Esophagus muscularis mucosa (tissue), 4 donors: ENCODE results near the gene ATP8B3. TPM values are rescaled to one million over a fixed set of nuclear protein-coding genes. Genes with fewer than 3 reads are reported as not detected.

Experiments
- DNase-seq: peaks from one replicate; pipeline ENCODE4 v3.0.0-alpha.2; 2017; ENCODE audit errors: extremely low spot score
- H3K27ac ChIP-seq, 4 donors: fragments of 200-600 bp; sonication (generic); replicated peaks in 1 of 4; 1 replicate in 3 of 4; 2 replicates in 1 of 4; pipeline ENCODE4 v1.5.1; 2016 to 2019; ENCODE audit warnings: mild to moderate bottlenecking in 1 of 4
- H3K27me3 ChIP-seq, 4 donors: fragments of 200-600 bp; sonication (generic); one replicate each; pipeline versions ENCODE4 v1.5.1 to v1.6.0; 2016 to 2019
- H3K36me3 ChIP-seq, 4 donors: fragments of 200-600 bp; sonication (generic); one replicate each; pipeline ENCODE4 v1.5.1; 2016 to 2019
- H3K4me1 ChIP-seq, 4 donors: fragments of 200-600 bp; sonication (generic); one replicate each; pipeline ENCODE4 v1.5.1; 2016 to 2019
- H3K4me3 ChIP-seq, 4 donors: fragments of 200-600 bp; sonication (generic); 1 replicate in 2 of 4; 2 replicates in 2 of 4; pipeline ENCODE4 v1.5.1; 2016 to 2019; ENCODE audit warnings: mild to moderate bottlenecking in 4 of 4, moderate library complexity in 1 of 4
- H3K9me3 ChIP-seq, 4 donors: fragments of 200-600 bp; sonication (generic); 1 replicate in 3 of 4; 2 replicates in 1 of 4; pipeline ENCODE4 v1.5.1; 2016 to 2019
- EP300 ChIP-seq: sonication (generic); formaldehyde crosslinking; IDR thresholded peaks from one replicate; pipeline ENCODE4 v1.6.1; 2017; ENCODE audit warnings: antibody characterized with exemption
- POLR2A ChIP-seq: fragments of 450-650 bp; IDR thresholded peaks from one replicate; pipeline ENCODE4 v1.6.1; 2017; ENCODE audit warnings: antibody characterized with exemption, moderate library complexity, mild to moderate bottlenecking, low read depth
- POLR2AphosphoS5 ChIP-seq, 2 donors: sonication (generic); formaldehyde crosslinking; IDR thresholded peaks; one replicate each; pipeline ENCODE4 v1.6.1; 2017; ENCODE audit warnings: antibody characterized with exemption in 2 of 2
- WGBS: methylation state at CpG from one replicate; pipeline ENCODE4 v1.1.5; 2018; 5-methylcytosine and 5-hydroxymethylcytosine counted together
- intact Hi-C: fragments of 100-400 bp; cut with DNase I; formaldehyde crosslinking; loops from one replicate; pipeline ENCODE4 v1.15.1; 2023
- total RNA-seq, 4 donors: library from RNA; depleted of rRNA; stranded (reverse); fragments of >200 nt; gene quantifications; one replicate each; pipeline versions ENCODE4 v1.1.0 to v1.2.1, GENCODE V29; 2016
- TF ChIP-seq, protein P1 (sequence below), 3 experiments: fragments of 200-600 bp in 2 of 3; fragments of 450-650 bp in 1 of 3; sonication (generic) in 2 of 3; IDR thresholded peaks; one replicate each; pipeline ENCODE4 v1.5.1; 2017 to 2019; ENCODE audit warnings: antibody characterized with exemption in 3 of 3, mild to moderate bottlenecking in 2 of 3, moderate library complexity in 1 of 3

ATP8B3 gene, protein sequence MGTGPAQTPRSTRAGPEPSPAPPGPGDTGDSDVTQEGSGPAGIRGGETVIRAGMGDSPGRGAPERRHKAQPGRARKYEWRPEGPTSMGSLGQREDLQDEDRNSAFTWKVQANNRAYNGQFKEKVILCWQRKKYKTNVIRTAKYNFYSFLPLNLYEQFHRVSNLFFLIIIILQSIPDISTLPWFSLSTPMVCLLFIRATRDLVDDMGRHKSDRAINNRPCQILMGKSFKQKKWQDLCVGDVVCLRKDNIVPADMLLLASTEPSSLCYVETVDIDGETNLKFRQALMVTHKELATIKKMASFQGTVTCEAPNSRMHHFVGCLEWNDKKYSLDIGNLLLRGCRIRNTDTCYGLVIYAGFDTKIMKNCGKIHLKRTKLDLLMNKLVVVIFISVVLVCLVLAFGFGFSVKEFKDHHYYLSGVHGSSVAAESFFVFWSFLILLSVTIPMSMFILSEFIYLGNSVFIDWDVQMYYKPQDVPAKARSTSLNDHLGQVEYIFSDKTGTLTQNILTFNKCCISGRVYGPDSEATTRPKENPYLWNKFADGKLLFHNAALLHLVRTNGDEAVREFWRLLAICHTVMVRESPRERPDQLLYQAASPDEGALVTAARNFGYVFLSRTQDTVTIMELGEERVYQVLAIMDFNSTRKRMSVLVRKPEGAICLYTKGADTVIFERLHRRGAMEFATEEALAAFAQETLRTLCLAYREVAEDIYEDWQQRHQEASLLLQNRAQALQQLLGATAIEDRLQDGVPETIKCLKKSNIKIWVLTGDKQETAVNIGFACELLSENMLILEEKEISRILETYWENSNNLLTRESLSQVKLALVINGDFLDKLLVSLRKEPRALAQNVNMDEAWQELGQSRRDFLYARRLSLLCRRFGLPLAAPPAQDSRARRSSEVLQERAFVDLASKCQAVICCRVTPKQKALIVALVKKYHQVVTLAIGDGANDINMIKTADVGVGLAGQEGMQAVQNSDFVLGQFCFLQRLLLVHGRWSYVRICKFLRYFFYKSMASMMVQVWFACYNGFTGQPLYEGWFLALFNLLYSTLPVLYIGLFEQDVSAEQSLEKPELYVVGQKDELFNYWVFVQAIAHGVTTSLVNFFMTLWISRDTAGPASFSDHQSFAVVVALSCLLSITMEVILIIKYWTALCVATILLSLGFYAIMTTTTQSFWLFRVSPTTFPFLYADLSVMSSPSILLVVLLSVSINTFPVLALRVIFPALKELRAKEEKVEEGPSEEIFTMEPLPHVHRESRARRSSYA (N-terminal part only)
- under 1 TPM; 0.19 to 0.92 (median 0.66) TPM for total RNA-seq

- 3% methylated on average over 16 of the region's 48 CpGs for WGBS
- no peak for TF ChIP-seq POLR2AphosphoS5 (IDR thresholded peaks at IDR 0.05)
- no peak for TF ChIP-seq EP300
- no peak for TF ChIP-seq POLR2A
- TF ChIP-seq, protein P1, sequence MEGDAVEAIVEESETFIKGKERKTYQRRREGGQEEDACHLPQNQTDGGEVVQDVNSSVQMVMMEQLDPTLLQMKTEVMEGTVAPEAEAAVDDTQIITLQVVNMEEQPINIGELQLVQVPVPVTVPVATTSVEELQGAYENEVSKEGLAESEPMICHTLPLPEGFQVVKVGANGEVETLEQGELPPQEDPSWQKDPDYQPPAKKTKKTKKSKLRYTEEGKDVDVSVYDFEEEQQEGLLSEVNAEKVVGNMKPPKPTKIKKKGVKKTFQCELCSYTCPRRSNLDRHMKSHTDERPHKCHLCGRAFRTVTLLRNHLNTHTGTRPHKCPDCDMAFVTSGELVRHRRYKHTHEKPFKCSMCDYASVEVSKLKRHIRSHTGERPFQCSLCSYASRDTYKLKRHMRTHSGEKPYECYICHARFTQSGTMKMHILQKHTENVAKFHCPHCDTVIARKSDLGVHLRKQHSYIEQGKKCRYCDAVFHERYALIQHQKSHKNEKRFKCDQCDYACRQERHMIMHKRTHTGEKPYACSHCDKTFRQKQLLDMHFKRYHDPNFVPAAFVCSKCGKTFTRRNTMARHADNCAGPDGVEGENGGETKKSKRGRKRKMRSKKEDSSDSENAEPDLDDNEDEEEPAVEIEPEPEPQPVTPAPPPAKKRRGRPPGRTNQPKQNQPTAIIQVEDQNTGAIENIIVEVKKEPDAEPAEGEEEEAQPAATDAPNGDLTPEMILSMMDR (IDR thresholded peaks at IDR 0.05) = peak in 1 of 3 experiments; percentile 18
- peaks cover 15 to 26% (median 24%) of the 10 kb centered on the region in 4 donors for H3K4me1 ChIP-seq
- H3K27me3 ChIP-seq = no peaks in the 10 kb centered on the region
- H3K4me3 ChIP-seq = peak within 1 kb of the TSS; percentile 55 to 59 (median 58)
- no peaks in the 10 kb centered on the region for H3K9me3 ChIP-seq
- no peak for DNase-seq
- intact Hi-C loops = no loop called here
- peak within 1 kb of the TSS; percentile 67 to 81 (median 78) for H3K27ac ChIP-seq
- peaks cover 17 to 26% (median 24%) of the 10 kb centered on the region in 4 donors for H3K36me3 ChIP-seq
Observed at GRCh38 chr19:1811942-1812425, at the start of gene ATP8B3. Gene ATP8B3 (minus strand): TSS chr19:1812276. CDS start chr19:1811736, 540 bp downstream.

GRCh38 chr19:1861599-1862031, 49.5 kb upstream of the ATP8B3 start:
- Histone ChIP-seq H3K4me1 (peaks cover 51 to 79% (median 71%) of the 10 kb centered on the region in 4 donors), H3K9me3 (no peaks in the 10 kb centered on the region), H3K27ac (peak overlapping the region; percentile 54 to 89 (median 72)), H3K36me3 (no peaks in the 10 kb centered on the region), H3K27me3 (peaks cover 0 to 56% (median 9%) of the 10 kb centered on the region in 4 donors), H3K4me3 (peak overlapping the region; percentile 72 to 94 (median 80))
- WGBS = 37% methylated on average over 14 of the region's 23 CpGs
- TF ChIP-seq POLR2A = no peak
- no peak for TF ChIP-seq EP300
- no peak for TF ChIP-seq POLR2AphosphoS5 (IDR thresholded peaks at IDR 0.05)
- TF ChIP-seq, protein P1 (IDR thresholded peaks at IDR 0.05) = no peak
- DNase-seq = no peak
- intact Hi-C loops = loop anchor here (1.0 kb wide), 1 partner anchor 13 kb away; the partner anchor contains the start of gene REXO1

DNA sequence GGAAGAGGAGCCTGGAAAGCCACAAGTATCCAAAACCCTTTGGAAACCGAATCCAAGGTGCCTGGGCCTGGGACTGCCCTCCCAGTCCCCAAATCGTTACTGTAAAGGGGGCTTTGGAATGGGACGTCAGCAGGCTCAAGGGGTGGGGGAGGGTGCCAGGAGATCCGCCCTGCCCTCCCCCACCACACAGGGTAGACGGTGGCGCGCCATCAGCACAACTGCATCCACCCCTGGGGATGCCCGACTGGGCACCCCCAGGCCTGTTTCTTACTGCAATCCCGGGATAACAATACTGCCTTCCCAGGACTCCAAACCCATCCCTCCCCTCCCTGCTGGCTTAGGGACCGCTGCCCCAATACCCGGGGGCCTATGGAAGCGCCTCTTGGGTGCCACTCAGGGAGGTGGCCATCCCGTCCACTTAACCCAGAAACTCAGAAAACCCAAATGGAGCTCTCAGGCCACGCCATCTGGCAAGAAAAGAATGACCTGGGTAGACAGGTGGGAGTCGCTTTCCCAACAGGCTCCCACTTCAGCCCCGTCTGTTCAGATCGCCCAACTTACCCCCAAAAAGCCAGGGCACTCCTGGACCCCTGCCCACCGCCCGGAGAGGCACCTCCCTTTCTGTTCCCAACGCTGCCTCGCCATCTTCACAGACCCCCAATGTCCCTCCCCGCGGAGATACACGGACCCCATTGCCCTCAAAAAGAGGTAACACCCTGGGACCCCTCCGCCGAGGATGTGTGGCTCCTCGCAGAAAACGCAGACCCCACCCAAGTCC, 48.9 kb upstream of the ATP8B3 start:
- Histone ChIP-seq H3K27me3 (peaks cover 0 to 62% (median 10%) of the 10 kb centered on the region in 4 donors), H3K4me1 (peaks cover 57 to 85% (median 77%) of the 10 kb centered on the region in 4 donors), H3K9me3 (no peaks in the 10 kb centered on the region), H3K4me3 (peak overlapping the region; percentile 72 to 94 (median 80)), H3K36me3 (no peaks in the 10 kb centered on the region), H3K27ac (peak overlapping the region; percentile 54 to 89 (median 72))
- intact Hi-C loops = no loop called here
- no peak for TF ChIP-seq POLR2A
- no peak for TF ChIP-seq EP300
- DNase-seq = no peak
- 59% methylated on average over 27 of the region's 28 CpGs for WGBS

DNA sequence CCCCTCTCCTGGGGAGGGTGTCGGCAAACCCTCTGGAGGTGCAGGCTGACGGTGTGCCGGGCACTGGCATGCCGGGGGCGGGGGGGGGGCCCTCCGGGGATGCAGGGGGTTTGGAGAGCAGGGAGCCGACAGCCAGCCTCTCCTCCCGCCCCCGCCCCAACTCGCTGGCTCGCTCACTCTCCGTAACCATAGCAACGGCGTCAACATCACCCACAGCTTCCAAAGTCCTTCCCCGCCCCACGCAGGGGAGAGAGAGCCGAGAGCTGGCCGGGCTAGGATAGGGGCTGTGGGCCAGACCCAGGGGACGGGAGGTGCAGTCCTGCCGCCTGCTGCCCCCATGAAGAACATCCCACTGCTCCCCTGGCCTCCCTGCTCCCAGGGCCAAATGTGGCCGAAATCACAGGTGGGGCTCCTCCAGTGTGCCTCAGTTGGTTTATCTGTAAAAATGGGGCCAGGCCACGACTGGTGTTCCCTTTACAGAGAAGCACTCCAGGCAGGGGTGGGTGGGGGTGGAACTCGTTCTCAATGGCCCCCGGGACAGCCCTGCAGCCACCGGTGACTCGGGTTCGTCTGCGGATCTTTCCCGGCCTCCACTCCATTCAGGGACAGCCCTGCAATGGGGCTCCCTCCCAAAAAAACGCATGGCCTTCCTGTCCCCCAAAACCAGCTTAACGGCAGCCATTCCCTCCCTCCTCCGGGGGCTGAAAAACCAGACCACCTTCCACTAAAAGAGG, 48.1 kb upstream of the ATP8B3 start:
- H3K27ac ChIP-seq = peak overlapping the region; percentile 54 to 89 (median 72)
- peak overlapping the region in 3 of 4 donors; percentile 0 to 83 (median 4) for H3K4me3 ChIP-seq
- H3K9me3 ChIP-seq = no peaks in the 10 kb centered on the region
- intact Hi-C loops = no loop called here
- H3K36me3 ChIP-seq = no peaks in the 10 kb centered on the region
- peaks cover 0 to 66% (median 10%) of the 10 kb centered on the region in 4 donors for H3K27me3 ChIP-seq
- DNase-seq = no peak
- peaks cover 63 to 89% (median 85%) of the 10 kb centered on the region in 4 donors for H3K4me1 ChIP-seq
- WGBS = 45% methylated on average over 9 of the region's 32 CpGs
- TF ChIP-seq POLR2A (no peak), POLR2AphosphoS5 (IDR thresholded peaks at IDR 0.05) (no peak), EP300 (no peak)
- TF ChIP-seq, protein P1 (IDR thresholded peaks at IDR 0.05) = no peak
